HG03354 (cell line): Measurements from ENCODE around the gene SLC9A3.
A peak's percentile ranks its signal among the peaks of the same experiment; 100 is the strongest.

Experiments used
- ATAC-seq: cut with Tn5 transposase; IDR thresholded peaks from one replicate; pipeline ENCODE4 v1.9.1; 2021; ENCODE audit warnings: mild to moderate bottlenecking; ENCODE audit not compliant: unreplicated experiment, poor library complexity, severe bottlenecking

The SLC9A3 gene

DNA sequence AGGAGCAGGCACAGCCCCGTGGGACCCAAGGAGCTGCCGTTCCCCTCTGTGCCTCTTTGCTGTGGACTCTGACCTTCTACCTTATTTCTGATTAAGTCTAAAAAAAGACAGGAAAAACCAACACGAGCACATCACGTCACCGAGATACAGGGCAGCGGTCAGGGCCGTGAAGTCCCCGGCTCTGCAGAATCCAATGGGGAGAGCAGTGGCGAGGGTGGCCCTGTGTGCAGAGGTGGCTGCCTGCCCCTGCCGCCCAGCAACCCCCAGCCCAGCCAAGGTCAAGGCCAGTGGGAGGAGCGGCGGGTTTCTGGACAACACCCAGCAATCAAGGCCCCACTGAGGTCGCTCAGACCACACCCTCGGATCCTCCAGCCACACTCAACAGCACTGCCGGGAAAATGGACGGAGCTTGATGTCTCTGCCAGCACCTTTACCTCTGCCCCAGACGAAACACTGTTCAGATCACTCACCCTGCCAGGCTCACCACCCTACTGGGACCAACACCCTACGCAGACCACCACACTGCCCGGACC, 32.7 kb upstream of the SLC9A3 start:
- no peak for ATAC-seq

DNA sequence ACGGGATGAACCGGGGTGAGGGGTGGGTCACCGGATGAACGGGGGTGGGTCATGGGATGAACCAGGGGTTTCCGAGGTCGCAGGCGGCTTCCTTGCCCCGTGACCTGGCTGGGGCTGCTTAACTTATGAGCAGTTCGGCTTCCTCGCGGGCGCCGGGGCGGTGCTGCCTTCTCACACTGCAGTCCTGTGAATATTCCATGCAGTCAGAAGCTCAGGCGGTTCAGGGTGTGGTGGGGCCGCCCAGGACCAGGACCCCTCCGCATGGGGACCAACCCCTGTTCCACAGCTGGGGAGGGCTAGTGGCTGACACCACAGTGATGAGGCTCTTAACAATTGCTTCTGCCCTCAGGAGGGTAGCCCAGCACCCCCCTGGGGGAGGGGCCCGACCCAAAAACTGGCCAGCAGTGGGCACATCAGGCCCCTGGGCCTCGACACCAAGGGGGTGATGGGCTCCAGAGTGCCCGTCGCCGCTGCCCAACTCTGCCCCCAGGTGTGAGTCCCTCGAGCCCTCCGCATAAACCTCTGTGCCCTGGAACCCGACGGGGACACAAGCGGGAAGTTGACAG, 30.9 kb upstream of the SLC9A3 start:
- no peak for ATAC-seq

DNA sequence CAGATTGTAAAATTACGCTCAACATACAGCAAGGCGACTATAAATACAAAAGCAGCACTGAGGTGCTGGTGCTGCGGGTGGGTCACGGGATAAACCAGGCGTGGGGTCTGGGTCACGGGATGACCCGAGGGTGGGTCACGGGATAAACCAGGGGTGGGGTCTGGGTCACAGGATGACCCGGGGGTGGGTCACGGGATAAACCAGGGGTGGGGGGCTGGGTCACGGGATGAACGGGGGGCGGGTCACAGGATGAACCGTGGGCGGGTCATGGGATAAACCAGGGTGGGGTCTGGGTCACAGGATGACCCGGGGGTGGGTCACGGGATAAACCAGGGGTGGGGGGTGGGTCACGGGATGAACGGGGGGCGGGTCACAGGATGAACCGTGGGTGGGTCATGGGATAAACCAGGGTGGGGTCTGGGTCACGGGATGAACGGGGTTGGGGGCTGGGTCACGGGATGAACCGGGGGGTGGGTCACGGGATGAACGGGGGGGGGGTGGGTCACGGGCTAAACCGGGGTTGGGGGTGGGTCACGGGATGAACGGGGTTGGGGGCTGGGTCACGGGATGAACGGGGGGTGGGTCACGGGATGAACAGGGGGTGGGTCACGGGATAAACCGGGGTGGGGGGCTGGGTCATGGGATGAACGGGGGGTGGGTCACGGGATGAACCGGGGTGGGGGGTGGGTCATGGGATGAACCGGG, 30.2 kb upstream of the SLC9A3 start:
- ATAC-seq: no peak

DNA sequence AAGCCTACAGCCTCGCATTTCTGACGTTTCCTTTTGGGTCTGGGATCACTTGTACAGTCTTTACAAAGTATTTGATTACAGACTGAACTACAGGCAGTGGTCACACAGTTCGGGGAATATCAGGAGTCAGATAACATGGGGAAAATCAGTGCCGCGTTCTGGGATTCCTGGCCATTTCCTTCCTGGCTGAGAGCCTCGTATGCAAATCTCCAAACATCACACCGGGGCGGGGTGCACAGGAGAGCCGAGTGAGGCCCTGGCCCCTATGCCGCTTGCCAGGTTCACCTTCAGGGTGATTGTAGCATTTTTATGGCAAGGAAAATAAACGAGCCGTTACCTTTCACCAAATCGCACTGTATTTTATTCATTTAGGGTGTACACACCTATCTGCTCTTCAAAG, 29.6 kb upstream of the SLC9A3 start:
- ATAC-seq: no peak

DNA sequence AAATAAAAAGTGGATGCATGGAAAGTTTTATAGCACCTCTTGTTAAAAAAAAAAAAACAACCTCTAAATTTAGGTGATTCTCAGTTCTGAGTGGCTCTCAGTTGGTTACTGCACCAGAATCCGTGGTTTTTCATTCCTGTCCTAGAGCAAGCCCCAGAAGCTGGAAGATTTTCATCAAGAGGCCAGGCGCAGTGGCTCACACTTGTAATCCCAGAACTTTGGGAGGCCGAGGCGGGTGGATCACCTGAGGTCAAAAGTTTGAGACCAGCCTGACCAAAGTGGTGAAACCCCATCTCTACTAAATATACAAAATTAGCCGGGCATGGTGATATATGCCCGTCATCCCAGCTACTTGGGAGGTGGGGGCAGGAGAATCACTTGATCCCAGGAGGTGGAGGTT, 27.2 kb upstream of the SLC9A3 start:
- no peak for ATAC-seq

DNA sequence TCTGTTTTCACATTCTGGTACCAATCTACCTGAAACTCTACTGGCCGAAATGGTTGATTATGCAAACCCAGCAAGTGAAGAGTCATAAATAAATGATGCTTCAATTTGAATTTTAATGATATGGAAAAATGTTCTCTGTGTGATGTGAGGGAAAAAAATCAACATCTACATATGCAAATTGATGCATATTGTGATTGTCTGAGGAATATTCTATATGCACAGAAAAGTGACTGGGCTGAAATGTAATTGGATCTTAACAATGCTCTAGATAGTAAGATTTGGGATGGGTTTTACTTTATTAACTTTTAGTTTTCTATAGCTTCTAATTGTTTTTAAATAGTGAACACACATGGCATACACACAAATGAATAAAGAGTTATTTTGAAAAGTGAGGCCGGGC, 25.0 kb upstream of the SLC9A3 start:
- no peak for ATAC-seq

DNA sequence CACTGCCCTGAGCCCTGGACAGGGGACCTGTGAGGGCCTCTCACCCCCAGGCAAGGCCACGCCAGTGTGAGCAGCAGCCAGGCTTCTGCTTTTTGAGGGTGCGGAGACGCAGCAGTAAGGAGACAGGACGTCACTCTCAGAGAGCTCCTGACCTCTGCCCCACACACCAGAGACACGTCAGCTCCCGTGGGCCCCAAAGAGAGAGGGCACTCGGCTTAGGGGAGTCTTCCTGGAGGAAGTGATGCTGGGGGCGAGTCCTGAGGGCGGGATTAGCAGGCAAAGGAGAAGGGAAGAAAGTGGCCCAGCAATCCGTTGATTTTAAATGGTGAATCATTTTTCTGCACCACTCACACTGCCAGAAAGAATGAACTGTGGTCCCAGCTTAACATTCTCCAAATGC, 24.0 kb upstream of the SLC9A3 start:
- no peak for ATAC-seq

DNA sequence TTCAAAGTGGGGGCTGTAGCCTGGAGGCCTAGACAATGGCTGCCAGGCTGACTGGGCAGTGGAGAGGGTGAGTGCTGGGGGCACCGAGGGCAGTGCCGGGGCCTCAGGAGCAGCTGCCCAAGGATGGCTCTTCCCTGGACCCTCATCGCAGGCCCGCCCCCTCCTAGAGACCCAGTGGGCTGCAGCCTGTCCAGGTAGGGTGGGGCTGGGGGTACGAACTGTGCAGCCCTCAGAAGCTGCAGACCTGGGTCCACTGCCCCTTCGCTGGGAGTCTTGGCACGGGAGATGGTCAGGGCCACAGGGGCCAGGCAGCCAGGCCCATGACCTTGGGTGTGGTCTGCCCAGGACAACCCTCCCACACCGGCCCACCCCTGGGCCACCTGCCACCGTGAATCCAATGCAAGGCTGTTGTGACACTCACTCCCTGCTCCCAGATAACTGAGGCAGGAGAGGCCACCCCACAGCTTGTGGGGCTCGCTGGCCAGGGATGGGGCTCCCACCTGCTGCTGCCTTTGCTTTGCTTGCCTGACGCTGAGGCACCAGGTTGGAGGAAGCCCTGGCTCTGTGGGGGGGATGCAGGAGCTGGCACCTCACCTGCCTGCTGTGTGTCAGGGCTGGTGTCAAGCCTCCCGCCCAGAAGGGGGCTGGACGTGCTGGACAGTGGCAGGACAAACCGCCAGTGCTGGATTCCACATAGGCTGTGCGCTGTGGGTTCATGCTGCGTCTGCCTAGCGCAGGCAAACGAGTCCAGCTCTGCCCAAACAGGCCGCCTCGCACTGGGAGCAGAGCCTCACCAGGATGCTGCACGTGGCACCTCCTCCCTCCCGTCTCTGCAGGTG, 23.1 kb upstream of the SLC9A3 start:
- ATAC-seq: no peak

DNA sequence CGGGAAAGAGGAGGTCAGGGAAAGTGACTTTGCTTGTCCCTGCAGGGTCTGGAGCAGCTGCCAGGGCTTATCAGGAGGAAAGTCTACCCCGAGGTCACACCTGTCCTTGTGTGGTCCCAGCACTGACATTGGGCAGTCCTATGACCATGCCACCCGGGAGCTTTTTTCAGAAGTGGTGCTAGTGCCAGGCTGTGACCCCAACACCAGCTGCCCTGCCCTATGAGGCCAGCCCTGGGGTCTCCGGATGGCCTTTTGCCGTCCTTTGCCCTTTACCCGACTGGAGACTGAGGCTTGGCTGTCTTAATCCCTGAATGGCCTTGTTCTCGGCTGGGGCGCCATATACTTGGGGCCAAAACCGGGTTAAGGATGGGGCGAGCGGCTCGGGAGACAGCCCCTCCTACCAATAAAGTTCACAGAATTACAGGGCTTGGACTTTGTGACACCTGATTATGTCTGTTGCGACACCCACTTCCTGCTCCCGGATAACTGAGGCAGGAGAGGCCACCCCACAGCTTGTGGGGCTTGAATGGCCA, 22.2 kb upstream of the SLC9A3 start:
- ATAC-seq: no peak

DNA sequence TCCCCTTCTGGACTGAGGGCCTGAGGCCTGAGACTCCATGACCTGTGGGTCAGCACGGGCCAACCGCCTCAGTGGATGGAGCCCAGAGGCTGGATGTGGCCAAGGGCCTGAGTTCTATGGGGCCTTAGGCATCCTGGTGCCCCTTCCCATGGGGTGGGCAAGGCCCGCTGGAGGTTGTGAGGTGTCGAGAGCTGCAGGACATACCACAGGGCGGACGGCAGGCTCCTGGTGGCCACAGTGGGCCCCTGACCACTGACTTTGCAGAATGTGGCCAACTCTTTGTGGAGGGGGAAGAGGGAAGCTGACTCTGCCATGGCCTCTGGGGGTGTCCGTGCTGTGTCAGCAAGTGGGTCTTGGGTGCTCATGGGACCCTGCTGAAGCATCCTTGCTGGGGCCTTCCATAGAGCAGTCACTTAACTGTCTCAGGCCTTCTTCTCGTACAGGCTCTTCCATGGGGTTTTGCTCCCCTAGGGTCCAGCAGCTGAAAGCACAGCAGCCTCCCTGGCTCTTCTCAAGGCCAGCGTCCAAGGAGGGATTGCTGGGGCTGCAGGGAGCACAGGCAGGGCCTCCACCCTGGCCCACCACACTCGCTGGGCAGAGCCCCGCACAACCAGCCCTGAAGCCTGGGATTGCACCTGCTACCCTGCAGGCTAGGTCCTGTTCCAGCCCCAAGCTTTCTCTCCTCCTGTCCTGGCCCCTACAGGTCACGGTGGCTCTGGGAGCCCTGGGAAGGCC, 21.6 kb upstream of the SLC9A3 start:
- no peak for ATAC-seq

DNA sequence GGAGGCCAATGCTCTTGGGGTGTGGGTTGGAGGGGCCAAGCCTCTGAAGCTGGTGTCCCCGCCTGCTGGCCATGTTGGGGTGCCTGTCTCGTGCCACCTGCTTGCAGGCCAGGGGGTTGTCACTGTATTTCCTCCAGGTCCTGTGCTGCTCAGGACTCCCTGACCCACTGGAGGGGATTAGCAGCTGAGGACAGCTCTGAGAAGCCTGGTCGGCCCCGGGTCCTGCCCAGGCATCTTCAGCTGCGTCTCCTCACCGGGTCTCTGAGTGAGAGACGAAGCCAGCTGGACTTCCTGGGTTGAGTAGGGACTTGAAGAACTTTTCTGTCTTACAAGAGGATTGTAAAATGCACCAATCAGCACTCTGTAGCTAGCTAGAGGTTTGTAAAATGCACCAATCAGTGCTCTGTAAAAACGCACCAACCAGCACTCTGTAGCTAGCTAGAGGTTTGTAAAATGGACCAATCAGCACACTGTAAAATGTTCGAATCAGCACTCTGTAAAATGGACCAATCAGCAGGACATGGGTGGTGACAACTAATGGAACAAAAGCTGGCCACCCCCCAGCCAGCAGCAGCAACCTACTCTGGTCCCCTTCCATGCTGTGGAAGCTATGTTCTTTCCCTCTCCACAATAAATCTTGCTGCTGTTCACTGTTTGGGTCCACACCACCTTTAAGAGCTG, 20.6 kb upstream of the SLC9A3 start:
- ATAC-seq: no peak

DNA sequence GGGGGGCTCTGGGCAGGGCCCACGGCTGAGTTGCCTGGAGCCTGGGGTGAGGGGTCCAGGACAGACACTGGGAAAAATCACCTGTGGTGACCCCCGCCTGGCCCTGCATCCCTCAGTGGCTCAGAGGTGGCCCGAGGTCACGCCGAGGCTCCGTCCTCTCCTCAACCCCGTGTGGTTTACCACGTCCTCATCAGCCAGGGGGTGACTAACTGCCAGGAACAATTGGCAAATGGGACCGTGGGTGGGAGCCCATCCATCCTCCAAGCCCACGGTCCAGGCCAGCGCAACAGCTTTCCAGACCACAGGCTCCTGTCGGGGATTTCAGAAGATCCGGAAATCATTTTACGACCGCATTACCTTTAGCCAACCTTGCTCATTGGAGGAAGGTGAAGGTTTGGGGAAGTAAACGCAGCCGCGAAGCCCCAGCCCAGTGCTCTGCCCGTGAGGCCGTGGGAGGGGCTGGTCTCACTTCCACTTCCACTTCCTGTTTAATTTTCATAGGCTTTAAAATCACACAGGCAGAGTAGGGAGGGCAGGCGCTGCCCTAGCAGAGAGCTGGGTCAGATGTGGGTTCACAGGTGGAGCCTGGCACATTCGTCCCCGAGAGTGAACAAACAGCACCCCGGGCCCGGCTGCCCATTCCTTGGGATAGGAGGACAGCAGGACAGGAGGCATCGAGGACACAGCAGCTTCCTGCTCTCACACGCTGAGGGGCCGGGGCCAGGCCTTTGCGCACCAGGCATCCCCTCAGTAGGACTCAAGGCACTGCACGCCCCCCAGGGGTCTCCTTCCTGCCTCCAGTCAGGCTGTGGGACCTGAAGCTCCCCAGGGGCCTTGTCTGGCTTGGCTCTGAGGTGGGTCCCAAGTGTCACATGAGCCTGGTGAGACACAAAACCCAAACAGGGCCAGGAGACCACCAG, 19.8 kb upstream of the SLC9A3 start:
- peak; percentile 95 for ATAC-seq

DNA sequence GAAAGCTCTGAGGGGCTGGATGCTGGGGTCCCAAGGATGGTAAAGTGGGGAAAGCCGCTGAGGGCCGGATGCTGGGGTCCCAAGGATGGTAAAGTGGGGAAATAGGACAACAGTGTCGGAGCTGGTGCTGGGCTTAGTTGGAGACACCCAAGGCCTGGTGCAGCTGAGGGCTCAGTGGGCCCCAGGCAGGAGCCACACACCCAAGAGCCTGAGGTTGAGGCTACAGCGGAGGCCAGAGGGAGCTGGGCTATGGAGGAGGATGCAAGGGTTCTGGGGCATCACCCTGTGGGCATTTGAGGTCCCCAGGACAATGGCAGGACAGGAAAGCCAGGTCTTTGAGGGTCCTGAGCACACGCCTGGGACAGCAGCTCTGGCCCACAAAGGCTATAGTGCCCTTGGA, 19.1 kb upstream of the SLC9A3 start:
- peak; percentile 1 for ATAC-seq

DNA sequence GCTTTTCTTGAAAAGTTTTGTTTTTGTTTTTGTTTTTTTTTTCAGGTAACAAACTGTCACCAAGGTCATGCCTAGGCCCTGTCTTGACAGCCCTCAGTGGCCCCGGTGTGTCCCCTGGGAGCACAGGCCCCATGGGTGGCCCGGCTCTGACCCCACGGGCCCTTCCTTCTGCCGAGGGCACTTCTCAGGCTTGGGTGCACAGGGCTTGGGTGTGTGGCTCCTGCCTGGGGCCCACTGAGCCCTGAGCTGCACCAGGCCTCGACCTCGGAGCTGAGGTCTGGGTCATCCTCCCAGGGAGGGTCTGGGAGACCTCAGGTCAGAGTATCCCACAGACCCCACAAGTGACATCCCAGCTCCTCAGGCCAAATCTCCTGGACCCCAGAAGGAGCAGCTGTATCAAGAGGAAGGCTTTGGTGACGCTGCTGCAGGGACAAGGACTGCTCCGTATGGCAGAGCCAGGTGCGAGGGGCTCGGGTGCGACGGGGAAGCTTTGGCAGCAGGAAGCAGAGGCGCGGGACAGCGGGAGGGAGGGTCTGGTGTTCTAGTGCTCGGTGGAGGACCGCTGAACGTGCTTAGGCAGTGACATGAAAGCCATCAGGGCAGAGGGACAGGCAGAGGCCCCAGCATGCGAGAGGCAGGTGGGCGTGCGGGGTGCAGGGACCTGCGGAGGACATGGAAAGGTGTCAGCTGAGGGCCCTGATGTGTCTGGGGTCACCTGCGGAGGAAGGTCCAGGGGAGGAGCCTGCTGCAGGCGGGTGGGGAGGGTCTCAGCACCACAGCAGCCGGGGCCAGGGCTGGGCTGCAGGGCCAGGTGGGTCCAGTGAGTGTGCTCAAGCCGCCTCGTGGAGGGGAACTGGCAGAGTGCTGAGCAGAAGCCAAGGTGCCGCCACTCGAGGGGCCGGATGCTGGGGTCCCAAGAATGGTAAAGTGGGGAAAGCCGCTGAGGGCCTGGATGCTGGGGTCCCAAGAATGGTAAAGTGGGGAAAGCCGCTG, 18.4 kb upstream of the SLC9A3 start:
- no peak for ATAC-seq

DNA sequence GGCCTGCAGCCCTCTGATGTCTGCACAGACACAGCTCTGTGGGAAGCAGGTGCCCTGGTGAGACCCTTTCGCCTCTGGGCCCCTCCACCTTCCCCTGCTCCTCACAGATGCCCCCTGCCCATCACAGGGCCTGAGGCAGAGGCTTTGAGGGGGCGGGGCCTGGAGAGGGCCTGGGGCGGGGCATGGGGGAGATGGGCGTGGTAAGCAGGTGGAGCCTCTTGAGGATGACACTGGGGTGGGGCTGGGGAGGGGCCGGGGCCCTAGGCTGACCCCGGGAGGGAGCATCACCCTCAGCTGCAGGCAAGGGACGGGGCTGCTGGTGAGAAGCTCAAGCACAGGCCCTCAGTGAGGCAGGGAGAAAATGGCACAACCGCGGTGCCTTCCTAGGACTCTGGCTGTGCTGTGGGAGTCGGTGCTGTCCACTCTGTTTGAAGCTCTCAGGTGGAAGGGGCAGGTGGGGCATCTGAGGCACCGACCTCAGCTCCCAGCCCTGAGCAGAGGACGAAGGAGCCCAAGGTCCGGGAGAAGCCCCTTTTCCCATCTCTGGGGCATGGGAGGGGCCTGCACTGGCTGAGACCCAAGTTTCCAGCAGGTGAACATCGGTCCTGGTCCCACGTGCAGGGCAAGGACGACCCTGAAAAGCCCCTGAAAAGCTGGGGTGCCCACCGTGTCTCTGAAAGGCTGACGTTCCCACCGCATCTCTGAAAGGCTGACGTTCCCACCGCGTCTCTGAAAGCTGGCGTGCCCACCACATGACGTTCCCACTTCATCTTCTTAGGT, 17.5 kb upstream of the SLC9A3 start:
- no peak for ATAC-seq

DNA sequence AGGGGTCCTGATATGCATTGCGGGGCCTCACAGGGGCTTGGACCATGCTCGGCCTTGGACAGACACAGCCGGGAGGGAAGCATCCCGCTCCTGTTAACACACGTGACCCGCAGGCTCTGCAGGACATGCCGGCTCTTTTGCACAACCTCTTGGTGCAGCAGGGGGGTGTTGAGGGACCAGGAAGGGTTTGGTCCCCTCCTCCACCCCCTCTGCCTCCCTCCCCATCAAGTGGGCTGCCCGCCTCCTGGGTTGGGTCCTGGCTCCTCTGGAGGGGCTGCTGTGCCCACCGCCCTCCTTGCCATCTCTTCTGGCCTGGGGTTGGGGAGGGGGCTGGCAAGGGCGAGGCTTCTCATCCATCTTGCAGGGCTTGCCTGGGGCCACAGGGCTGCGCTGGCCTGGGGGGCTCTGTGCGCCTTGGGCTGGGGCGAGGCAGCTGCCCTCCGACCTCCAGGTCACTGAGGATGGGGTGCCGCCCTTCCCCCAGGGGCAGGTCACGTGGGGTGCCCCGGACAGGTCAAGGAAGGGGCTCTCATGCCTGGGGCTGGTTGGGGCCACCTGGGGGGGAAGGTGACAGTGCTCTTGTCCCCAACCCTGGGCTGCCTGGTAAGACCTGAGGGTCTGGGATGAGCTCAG, 16.8 kb upstream of the SLC9A3 start:
- no peak for ATAC-seq
